MM.1S (cell line): ENCODE data around the gene PRR9.

Experiments used
- EZH2 ChIP-seq: fragments of 300-600 bp; sonication (generic); optimal IDR thresholded peaks from 2 replicates; pipeline ENCODE3; 2017; ENCODE audit warnings: low read depth, mild to moderate bottlenecking, antibody characterized with exemption, low read length, mixed read lengths
- TF ChIP-seq, protein P1 (sequence below): fragments of 300-600 bp; sonication (generic); IDR thresholded peaks from 2 replicates; pipeline ENCODE4 v1.5.1; 2016; ENCODE audit warnings: antibody characterized with exemption, low read length, mixed read lengths

DNA sequence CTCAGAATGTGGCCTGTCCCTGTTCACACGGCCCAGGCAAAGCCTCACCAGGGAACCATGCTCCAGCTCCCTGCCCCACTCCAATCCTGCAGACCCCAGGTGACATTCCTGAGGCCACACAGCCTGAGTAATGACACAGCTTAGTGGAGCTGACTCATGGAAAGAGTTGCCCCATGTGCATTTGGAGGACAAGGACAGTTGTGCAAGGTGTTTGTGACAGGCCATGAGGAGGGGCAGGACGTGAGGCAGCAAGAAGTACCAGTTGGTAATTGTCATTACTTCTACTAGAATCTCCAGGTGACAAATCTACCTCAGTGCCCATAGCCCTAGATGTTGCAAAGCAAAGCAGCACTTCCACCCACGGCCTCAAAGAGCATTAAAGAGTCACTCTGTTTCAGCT lies 15.2 kb downstream of the PRR9 start:
- no peak for TF ChIP-seq EZH2
- TF ChIP-seq, protein P1, sequence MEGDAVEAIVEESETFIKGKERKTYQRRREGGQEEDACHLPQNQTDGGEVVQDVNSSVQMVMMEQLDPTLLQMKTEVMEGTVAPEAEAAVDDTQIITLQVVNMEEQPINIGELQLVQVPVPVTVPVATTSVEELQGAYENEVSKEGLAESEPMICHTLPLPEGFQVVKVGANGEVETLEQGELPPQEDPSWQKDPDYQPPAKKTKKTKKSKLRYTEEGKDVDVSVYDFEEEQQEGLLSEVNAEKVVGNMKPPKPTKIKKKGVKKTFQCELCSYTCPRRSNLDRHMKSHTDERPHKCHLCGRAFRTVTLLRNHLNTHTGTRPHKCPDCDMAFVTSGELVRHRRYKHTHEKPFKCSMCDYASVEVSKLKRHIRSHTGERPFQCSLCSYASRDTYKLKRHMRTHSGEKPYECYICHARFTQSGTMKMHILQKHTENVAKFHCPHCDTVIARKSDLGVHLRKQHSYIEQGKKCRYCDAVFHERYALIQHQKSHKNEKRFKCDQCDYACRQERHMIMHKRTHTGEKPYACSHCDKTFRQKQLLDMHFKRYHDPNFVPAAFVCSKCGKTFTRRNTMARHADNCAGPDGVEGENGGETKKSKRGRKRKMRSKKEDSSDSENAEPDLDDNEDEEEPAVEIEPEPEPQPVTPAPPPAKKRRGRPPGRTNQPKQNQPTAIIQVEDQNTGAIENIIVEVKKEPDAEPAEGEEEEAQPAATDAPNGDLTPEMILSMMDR: no peak
